T-helper 17 cell (primary cell): Measurements from ENCODE around the gene TCP11L1. TPM values are rescaled to one million over a fixed set of nuclear protein-coding genes. Genes with fewer than 3 reads are reported as not detected.

Source experiments
- ATAC-seq: fragments of 150-1000 bp; cut with Tn5 transposase; 2 replicates; pipeline ENCODE4 v1.10.0; 2021; ENCODE audit warnings: mild to moderate bottlenecking, moderate library complexity
- DNase-seq, 3 donors: peaks; one replicate each; pipeline versions ENCODE4 v3.0.0 to v3.0.0-alpha.2; 2020 to 2021
- H3K9me3 ChIP-seq: one replicate; pipeline ENCODE4 v1.7.0; 2013; ENCODE audit warnings: low read length, mild to moderate bottlenecking; ENCODE audit not compliant: control insufficient read depth, poor library complexity, severe bottlenecking
- H3K27ac Mint-ChIP-seq: one replicate; pipeline ENCODE4 v1.8.0; 2022; ENCODE audit warnings: mild to moderate bottlenecking, moderate library complexity, mixed read lengths
- H3K27me3 Mint-ChIP-seq: one replicate; pipeline ENCODE4 v1.8.0; 2022; ENCODE audit warnings: mixed read lengths
- H3K36me3 Mint-ChIP-seq: one replicate; pipeline ENCODE4 v1.8.0; 2022; ENCODE audit warnings: low read depth, mixed read lengths
- H3K4me1 Mint-ChIP-seq: one replicate; pipeline ENCODE4 v1.8.0; 2022; ENCODE audit warnings: mild to moderate bottlenecking, mixed read lengths
- H3K4me3 Mint-ChIP-seq: one replicate; pipeline ENCODE4 v1.8.0; 2022; ENCODE audit warnings: mild to moderate bottlenecking, moderate library complexity, mixed read lengths
- total RNA-seq, 4 donors: library from RNA in 2 of 4; stranded (reverse) in 2 of 4; gene quantifications; one replicate each; pipeline ENCODE4 v1.2.3 and lab custom pipeline; 2022 to 2026

Gene TCP11L1, protein sequence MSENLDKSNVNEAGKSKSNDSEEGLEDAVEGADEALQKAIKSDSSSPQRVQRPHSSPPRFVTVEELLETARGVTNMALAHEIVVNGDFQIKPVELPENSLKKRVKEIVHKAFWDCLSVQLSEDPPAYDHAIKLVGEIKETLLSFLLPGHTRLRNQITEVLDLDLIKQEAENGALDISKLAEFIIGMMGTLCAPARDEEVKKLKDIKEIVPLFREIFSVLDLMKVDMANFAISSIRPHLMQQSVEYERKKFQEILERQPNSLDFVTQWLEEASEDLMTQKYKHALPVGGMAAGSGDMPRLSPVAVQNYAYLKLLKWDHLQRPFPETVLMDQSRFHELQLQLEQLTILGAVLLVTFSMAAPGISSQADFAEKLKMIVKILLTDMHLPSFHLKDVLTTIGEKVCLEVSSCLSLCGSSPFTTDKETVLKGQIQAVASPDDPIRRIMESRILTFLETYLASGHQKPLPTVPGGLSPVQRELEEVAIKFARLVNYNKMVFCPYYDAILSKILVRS
- 10 to 100 TPM; 13.6 to 15.0 TPM for total RNA-seq
- 14.7 to 15.5 reads per million in 2 donors for total RNA-seq (lab: John Stamatoyannopoulos, UW)

DNA sequence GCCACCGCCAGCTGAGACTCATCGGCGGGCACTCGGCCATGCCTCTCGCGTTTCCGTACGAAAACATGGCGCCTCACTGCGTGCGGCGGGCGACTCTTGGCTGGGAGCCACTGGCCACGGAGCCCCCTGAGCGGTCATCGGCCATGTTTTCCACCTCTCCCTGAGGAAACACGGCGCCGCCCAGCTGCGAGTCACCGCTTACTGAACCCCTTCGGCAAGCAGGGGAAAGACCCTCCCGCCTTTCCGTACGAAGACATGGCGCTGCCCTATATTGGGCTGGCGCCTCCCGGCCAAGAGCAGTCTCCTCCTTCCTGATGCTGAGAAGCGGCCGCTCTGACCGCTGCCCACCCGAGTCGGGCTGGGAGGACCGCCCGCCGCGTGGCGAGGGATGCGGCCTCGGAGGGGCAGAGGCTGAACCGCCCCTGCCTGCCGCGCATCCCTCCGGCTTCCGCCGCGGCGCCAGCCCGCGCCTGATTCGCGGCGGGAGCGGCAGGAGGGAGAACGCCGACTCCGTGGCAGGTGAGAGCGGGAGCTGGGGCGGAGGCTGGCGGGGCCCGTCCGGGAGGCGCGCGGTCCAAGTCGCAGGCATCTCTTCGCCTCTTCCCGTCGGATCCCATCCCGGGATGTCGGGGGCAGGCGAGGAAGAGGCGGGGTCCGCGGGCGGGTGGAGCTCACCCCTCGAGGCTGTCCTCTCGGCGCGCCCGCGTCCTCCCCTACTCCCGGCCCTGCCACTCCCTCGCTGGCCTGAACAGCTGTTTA, at the start of gene TCP11L1:
TSS of gene TCP11L1 (plus strand) at position 299 of the 759 bp plus-strand sequence. CDS start 4,202 bp downstream, outside the sequence.
- no peaks in the 10 kb centered on the region for H3K9me3 ChIP-seq
- H3K4me1 Mint-ChIP-seq = peaks cover 17% of the 10 kb centered on the region
- peaks cover 6% of the 10 kb centered on the region for H3K36me3 Mint-ChIP-seq
- DNase-seq = peak; percentile 54 to 65 (median 57)
- peak within 1 kb of the TSS; percentile 92 for H3K4me3 Mint-ChIP-seq
- peaks cover 11% of the 10 kb centered on the region for H3K27me3 Mint-ChIP-seq
- H3K27ac Mint-ChIP-seq = peak within 1 kb of the TSS; percentile 87
- peak; percentile 89 for ATAC-seq

DNA sequence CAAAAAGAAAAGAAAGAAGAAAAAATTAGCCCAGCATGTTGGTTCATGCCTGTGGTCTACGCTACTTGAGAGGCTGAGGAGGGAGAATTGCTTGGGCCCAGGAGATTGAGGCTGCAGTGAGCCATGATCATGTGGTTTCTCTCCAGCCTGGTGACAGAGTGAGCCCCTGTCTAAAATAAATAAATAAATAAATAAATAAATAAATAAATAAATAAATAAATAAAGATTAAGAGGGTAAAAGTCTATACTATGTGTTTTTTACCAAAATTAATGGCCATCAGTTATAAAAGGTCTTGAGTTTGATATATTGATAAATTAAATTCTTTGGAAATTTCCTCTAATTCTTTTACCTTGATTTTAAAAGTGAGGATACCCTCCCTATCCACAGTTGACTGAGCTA, 48.9 kb upstream of the TCP11L1 start:
- no peak for DNase-seq
- H3K9me3 ChIP-seq = no peaks in the 10 kb centered on the region
- Mint-ChIP-seq H3K27ac (no peak overlapping the region), H3K4me3 (no peak overlapping the region), H3K4me1 (no peaks in the 10 kb centered on the region), H3K27me3 (no peaks in the 10 kb centered on the region), H3K36me3 (peaks cover 3% of the 10 kb centered on the region)
- no peak for ATAC-seq

DNA sequence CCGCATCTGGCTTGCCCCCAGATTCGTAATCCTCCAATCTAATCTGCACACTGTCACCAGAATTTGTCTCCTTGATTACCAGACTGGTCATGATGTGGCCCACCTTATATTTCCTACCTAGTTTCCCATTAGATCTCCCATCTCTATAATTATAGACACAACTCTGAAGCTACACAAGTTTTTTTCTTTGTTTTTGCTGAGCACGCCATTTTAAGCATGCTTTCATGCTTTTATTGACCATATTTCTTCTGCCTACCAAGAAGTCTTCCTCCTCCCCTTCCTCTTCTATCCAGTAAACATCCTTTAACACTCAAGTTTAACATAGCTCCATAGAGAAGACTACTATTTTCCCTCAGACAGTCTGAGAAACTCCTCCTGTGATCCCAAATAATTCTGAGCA, 47.9 kb upstream of the TCP11L1 start:
- H3K9me3 ChIP-seq = no peaks in the 10 kb centered on the region
- H3K27ac Mint-ChIP-seq = no peak overlapping the region

DNA sequence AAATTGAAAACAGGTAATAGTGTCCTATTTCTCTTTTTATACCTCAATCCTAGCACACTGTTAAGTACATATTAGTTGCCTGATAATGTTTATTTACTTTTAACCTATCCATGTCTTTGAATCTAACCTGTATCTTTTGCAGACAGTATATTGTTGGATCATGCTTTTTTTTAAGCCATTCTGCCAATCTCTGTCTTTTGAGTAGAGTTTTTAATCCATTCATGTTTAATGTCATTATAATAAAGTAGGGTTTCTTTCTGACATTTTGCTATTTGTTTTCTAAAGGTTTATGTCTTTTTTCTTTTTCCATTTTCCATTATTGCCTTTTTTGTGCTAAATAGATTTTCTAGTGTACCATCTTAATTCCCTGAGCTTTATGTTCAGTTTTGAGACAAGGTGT, 47.5 kb upstream of the TCP11L1 start:
- no peak for ATAC-seq
- Mint-ChIP-seq H3K36me3 (peaks cover 3% of the 10 kb centered on the region), H3K27ac (no peak overlapping the region), H3K4me1 (no peaks in the 10 kb centered on the region), H3K4me3 (no peak overlapping the region), H3K27me3 (no peaks in the 10 kb centered on the region)
- no peak for DNase-seq
- no peaks in the 10 kb centered on the region for H3K9me3 ChIP-seq

More for the DNA sequence above, 47.9 kb upstream of the TCP11L1 start:
- Mint-ChIP-seq H3K27me3 (no peaks in the 10 kb centered on the region), H3K36me3 (peaks cover 3% of the 10 kb centered on the region), H3K4me3 (no peak overlapping the region), H3K4me1 (no peaks in the 10 kb centered on the region)
- DNase-seq = no peak
- no peak for ATAC-seq

DNA sequence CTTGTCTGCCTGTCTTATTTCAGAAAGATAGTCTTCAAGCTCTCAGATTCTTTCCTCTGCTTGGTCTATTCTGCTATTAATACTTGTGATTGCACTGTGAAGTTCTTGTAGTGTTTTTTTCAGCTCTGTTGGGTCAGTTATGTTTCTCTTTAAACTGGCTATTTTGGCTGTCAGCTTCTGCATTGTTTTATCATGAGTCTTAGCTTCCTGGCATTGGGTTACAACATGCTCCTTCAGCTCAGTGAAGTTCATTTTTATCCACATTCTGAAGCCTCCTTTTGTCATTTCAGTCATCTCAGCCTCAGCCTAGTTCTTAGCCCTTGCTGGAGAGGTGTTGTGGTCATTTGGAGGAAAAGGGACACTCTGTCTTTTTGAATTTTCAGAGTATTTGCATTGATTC, 39.2 kb upstream of the TCP11L1 start:
- H3K27ac Mint-ChIP-seq = no peak overlapping the region
- no peaks in the 10 kb centered on the region for H3K27me3 Mint-ChIP-seq
- H3K36me3 Mint-ChIP-seq = no peaks in the 10 kb centered on the region
- no peak for ATAC-seq
- no peak for DNase-seq
- no peaks in the 10 kb centered on the region for H3K9me3 ChIP-seq
- H3K4me1 Mint-ChIP-seq = peaks cover 6% of the 10 kb centered on the region
- H3K4me3 Mint-ChIP-seq = no peak overlapping the region

DNA sequence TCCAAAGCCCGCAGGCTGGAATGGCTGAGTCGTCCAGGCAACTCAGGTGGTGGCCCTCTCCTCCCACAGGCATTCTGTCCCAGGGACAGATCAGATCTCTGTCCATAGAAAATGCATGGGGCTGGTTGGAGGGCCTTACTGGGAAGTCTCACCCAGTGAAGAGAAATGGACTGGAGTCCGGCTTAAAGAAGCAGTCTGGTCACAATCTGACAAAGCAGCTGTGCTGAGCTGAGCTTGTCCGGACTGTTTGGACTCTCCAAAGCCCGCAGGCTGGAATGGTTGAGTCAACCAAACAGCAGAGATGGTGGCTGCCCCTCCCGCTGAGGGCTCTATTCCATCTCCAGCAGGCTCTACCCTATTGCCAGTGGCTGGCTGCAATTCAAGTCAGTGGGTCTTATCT, 38.1 kb upstream of the TCP11L1 start:
- no peaks in the 10 kb centered on the region for H3K9me3 ChIP-seq
- Mint-ChIP-seq H3K27ac (no peak overlapping the region), H3K4me3 (no peak overlapping the region), H3K27me3 (no peaks in the 10 kb centered on the region), H3K4me1 (peaks cover 17% of the 10 kb centered on the region), H3K36me3 (no peaks in the 10 kb centered on the region)
- DNase-seq (no peak), ATAC-seq (no peak)

DNA sequence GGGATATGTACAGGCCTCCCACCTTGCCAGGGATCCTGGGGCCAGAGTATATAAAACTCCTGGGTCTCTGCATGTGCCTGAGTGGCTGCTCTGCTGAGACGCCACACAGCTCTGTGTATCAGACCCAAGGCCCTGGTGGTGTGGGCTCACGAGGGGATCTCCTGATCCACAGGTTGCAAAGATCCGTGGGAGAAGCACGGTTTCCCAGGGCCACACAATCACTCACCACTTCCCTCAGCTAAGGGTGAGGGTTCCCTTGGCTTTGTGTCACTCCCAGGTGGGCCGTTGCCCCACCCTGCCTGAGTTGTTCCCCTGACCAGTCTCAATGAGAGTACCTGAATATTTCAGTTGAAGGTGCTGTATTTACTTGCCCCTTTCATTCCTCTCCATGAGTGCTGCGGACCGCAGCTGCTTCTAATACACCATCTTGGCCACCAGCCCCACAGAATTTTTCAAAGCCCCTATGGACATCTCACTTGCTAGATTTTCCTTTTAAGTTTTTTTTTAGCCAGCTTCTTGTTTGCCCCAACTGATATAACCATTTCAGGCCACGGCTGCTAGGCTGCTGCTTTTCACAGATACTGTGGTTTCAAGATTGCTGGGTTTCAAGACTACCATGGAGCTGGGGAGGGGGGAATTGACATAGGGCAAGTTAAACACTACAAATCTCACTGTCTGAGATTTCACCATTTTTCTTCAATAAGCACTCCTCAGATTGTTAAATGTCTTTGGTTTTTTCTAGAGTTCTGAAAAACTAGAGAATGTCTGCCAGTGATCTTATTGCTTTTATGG, 37.4 kb upstream of the TCP11L1 start:
- Mint-ChIP-seq H3K27me3 (no peaks in the 10 kb centered on the region), H3K27ac (no peak overlapping the region), H3K36me3 (no peaks in the 10 kb centered on the region), H3K4me3 (no peak overlapping the region), H3K4me1 (peaks cover 22% of the 10 kb centered on the region)
- ATAC-seq (no peak), DNase-seq (no peak)
- no peaks in the 10 kb centered on the region for H3K9me3 ChIP-seq

DNA sequence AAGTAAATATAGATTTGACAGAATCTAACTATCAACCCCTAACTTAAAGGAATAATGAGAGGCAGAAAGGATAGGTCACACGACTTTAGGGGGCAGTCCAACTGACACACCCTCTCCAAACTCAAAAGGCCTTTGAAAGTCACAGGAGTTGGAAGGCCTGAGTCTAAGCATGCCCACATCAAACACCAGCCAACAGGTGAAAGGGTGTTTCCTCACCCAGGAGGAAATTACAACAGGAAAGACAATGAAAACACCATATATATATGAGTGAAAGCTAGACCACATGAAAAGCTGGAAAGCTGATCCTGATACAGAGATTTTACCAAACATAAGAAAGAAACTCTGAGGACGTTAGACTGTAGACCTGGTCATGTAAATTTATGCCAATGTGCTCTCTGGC, 34.2 kb upstream of the TCP11L1 start:
- DNase-seq (no peak), ATAC-seq (peak; percentile 97)
- peak overlapping the region; percentile 72 for H3K27ac Mint-ChIP-seq
- H3K27me3 Mint-ChIP-seq = no peaks in the 10 kb centered on the region
- no peaks in the 10 kb centered on the region for H3K36me3 Mint-ChIP-seq
- H3K4me3 Mint-ChIP-seq = peak overlapping the region; percentile 45
- H3K9me3 ChIP-seq = no peaks in the 10 kb centered on the region
- H3K4me1 Mint-ChIP-seq = peaks cover 22% of the 10 kb centered on the region

DNA sequence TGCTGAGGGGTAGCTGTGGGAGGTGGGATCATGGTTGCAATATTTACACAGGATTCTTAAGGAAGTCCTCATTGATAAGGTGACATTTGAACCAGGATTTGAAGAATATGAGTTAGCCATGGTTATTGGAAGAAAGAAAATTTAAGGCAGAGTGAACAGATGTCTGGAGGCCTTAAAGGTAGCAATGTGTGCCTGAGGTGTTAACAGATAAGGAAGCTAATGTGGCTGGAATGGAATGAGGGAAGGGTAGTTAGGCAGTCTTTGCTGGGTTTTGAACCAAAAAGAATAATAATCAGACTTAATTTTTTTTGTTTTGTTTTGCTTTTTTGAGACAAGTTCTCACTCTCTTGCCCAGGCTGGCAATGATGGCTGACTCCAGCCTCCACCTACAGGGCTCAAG, 33.4 kb upstream of the TCP11L1 start:
- H3K4me3 Mint-ChIP-seq = no peak overlapping the region
- no peaks in the 10 kb centered on the region for H3K36me3 Mint-ChIP-seq

DNA sequence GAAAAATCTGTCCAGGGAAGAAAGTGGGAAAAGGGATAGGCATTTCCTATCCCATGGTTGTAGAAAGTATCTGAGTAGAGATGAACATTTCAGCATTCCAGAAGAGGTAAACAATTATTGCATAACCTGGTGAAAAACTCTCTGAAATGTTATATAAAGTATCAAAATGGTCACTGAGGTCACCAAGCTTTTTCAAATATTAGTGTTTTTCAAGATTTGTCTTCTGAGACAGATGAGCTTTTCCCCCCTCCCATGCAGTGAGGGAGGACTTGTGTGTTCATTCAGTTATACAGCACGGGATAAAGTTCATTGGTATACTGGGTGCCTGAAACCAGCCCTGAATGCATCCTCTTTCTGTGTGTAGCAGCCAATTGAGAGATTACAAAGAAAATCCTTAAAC, 25.6 kb upstream of the TCP11L1 start:
- Mint-ChIP-seq H3K4me3 (no peak overlapping the region), H3K27me3 (peaks cover 26% of the 10 kb centered on the region), H3K36me3 (no peaks in the 10 kb centered on the region), H3K27ac (no peak overlapping the region), H3K4me1 (peaks cover 21% of the 10 kb centered on the region)
- DNase-seq (no peak), ATAC-seq (no peak)
- no peaks in the 10 kb centered on the region for H3K9me3 ChIP-seq

More for the DNA sequence above, 33.4 kb upstream of the TCP11L1 start:
- no peaks in the 10 kb centered on the region for H3K27me3 Mint-ChIP-seq
- peaks cover 25% of the 10 kb centered on the region for H3K4me1 Mint-ChIP-seq
- ATAC-seq (no peak), DNase-seq (no peak)
- H3K9me3 ChIP-seq = no peaks in the 10 kb centered on the region
- peak overlapping the region; percentile 72 for H3K27ac Mint-ChIP-seq

DNA sequence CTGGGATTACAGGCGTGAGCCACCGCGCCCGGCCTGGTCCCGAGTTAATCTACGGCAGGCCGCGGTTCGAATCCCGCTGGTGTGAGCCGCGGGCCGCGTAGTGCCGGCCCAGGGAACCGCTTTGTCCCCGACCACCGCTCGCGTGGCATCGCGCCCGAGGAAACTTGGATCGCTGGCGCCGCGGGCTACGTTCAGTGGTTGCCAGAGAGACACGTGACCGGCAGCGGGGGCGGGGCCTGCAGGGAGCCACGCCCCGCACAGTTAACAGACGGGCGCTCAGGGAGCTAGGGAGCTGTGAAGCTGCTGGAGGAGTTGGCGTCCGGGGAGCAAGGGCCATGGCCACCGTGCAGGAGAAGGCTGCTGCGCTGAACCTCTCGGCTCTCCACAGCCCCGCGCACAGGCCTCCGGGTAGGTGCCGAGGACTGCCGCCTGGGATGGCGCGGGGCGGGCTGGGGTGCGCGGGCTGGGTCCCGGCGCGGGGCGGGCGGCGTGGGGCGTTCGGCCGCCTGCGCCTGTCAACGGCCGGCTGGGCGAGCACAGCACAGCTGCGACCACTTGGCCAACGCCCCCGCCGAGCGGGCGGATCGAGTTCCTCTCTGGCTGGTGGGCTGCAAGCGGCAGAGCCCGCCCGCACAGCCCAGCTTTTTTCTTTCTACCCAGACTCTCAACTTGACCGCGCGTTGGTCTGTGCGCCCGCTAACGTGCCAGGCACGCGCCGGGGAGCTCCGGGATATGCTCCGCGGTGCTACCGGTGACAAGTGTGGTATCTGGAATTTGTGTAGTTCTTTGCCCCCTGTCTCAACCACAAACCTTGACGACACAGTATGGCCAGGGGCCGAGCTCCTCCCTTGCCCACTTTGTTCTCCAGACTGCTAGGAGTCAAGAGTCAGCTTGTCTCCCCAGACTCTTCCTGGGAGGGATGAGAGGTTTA, 23.5 kb upstream of the TCP11L1 start, which contains the start of gene DEPDC7:
TSS of gene DEPDC7 (plus strand) at position 258 of the 931 bp plus-strand sequence. CDS start at position 336, 78 bp downstream.
- H3K4me1 Mint-ChIP-seq = peaks cover 17% of the 10 kb centered on the region

DNA sequence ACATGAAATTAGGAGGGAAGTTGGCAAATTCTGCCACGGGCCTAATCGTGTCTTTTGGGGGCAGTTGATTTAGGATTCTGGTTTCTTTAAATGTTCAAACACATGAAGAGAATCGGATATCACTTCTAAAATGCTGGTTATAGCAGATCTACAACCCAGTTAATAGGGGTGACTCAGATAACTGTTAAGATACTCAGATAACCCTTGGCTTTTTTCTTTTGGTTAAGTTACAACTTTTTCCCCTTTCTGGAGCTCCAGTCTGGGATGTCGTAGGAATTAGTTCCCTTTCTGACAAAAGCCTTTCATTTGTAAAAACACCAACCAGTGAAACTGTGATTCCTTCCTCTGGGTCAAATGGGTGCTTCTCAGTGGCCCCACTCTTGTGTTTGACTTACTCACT, 22.7 kb upstream of the TCP11L1 start:
- H3K4me3 Mint-ChIP-seq = peak overlapping the region; percentile 88
- H3K36me3 Mint-ChIP-seq = no peaks in the 10 kb centered on the region
- H3K9me3 ChIP-seq = no peaks in the 10 kb centered on the region
- H3K27ac Mint-ChIP-seq = no peak overlapping the region
- peaks cover 14% of the 10 kb centered on the region for H3K4me1 Mint-ChIP-seq
- ATAC-seq (no peak), DNase-seq (no peak)
- peaks cover 37% of the 10 kb centered on the region for H3K27me3 Mint-ChIP-seq

More for the DNA sequence above, 23.5 kb upstream of the TCP11L1 start, which contains the start of gene DEPDC7:
- no peaks in the 10 kb centered on the region for H3K9me3 ChIP-seq
- H3K36me3 Mint-ChIP-seq = no peaks in the 10 kb centered on the region
- H3K27ac Mint-ChIP-seq = no peak within 1 kb of the TSS
- peak within 1 kb of the TSS; percentile 88 for H3K4me3 Mint-ChIP-seq
- ATAC-seq (peak; percentile 81), DNase-seq (peak; percentile 56 to 61 (median 57))
- H3K27me3 Mint-ChIP-seq = peaks cover 37% of the 10 kb centered on the region
